GM18868 (cell line): ENCODE data around the gene ADSL.

Experiments used
- ATAC-seq: cut with Tn5 transposase; IDR thresholded peaks from one replicate; pipeline ENCODE4 v1.9.1; 2021; ENCODE audit warnings: mild to moderate bottlenecking, moderate library complexity; ENCODE audit not compliant: unreplicated experiment

ADSL gene

DNA sequence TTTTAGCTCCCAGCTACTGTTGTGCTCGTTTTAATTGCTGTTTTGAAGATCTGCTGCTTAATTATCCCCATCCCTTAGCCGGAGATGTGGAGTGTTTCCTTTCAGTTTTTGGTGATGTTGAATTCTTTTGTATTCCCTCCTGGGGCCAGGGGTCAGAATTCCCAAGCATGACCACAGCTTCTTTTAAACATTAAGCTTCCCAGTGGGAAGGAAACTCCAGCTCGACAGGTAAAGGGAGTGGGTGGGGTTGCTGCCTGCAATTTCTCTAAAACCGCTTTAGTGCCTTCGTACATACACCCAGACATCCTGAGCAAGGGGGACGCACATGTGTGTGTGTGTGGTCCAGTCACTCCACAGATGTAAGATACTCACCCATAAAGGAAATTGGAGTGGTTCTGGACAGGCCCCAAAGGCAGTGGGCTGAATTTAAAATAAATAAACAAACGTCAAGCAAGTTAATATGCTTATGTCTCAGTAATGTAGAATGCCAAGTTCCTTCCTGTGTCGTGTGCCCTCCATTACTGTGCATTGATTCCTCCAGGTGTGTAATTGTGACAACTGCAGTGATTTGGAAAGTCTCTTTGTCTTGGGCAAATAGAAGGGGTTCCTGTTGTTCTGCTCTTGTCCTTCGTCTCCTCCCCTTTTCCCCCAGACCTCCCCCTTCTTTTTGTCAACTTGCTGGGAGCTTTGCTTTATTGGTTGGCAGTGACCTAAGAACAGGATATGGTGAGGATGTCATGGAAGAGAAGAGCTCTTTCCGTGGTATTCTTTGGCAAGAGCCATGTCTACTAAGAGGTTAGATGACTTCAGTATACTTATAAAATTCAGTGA, 19.2 kb upstream of the ADSL start:
- ATAC-seq: no peak

DNA sequence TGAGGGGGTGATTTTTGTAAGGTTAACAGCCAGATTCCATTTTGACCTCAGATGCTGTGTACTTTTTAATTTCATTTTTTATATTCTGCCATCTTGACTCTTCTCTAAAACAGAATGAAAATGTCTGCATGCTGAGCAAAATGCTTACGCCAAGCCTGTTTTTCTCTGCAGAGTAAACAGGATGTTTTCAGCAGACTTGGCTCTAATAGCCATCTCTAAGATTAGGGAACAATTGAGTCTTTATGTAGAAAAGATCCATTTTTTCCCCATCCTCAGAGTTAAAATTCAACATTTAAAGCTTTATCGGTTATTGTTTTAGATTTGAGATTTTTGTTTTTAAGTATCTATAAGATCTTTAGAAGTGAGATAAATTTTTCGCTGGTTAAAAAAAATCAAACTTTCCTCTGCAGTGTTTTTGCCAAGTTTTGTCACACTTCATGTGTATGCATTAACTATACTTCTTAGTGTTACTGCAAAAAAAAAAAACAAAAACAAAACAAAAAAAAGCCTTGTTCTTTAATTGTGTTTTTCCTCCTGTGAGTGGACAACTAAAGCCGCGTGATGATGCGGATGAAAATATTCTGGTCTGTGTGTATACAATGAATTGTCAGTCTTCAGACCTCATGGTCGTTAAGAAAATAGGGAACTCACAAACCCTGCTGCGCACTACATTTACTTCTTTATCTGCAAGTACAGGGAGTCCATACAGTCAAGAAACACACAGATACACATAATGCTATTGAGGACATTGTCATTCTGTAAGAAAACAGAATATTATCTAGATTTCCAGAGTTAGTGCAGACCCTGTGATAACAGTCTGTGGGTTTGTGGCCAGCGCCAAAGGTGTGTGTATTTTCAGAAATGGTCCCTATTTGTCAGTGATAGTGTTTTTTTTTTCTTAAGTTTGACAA, 17.5 kb upstream of the ADSL start:
- no peak for ATAC-seq

DNA sequence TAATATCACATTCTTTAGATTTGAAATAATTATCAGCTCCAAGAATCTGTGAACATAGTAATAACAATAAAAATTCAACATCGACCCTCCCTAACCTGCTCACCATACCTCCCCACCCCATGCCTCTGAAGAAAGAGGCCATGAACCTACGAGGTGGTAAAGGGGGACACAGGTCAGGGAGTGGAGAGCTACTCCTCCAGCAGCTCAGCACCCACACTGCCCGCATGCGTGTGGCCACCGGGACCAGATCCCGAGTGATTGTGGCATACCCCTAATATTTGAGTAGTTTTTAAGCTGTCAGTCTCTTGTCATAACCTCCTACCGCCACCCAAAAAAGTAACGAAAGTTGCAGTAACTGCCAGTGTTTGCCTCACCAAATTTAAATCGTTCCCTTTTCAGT, 16.8 kb upstream of the ADSL start:
- ATAC-seq: no peak

DNA sequence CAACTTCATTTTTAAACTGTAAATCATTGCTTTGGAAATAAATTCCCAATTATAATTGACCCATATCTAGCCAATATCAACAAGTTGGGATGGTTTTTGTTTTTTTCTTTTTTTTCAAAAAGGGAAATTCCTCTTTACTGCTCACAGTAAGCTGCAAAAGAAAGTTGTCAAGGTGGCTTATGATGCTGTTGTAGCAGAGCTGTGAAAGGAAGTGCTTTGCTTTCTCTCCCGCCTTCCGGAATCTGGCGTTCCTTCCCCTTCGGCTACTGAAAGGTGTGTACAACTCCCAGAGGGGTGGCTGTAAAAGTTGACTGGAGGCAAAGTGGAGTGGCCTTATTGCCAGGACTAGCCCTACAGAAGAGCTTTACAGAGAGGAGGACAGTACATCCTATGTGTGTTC, 16.2 kb upstream of the ADSL start:
- ATAC-seq: no peak

- ATAC-seq: no peak
These were observed 15.7 kb upstream of the ADSL start for GRCh38 chr22:40330615-40331014.

GRCh38 chr22:40331706-40332105, 14.6 kb upstream of the ADSL start:
- no peak for ATAC-seq

GRCh38 chr22:40332319-40332781, 13.9 kb upstream of the ADSL start:
- no peak for ATAC-seq

DNA sequence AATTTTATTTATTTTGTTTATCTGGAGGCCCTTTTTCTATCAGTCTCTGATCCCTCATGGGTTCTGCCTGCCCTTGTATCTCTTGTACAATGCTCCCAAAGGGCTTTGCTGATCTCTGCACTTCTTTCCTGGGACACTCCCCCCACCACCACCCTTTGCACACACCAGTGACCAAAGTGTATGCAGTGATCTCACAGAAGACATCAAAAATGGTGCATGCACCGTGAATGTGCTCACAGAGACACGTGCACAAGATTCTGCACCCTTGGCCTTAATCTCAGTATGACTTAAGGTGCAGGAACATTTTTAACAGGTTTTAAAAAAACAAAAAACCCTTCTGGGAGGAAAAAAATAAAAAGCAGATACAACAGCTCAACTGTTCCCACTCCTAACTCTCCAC, 12.2 kb upstream of the ADSL start:
- ATAC-seq: no peak

DNA sequence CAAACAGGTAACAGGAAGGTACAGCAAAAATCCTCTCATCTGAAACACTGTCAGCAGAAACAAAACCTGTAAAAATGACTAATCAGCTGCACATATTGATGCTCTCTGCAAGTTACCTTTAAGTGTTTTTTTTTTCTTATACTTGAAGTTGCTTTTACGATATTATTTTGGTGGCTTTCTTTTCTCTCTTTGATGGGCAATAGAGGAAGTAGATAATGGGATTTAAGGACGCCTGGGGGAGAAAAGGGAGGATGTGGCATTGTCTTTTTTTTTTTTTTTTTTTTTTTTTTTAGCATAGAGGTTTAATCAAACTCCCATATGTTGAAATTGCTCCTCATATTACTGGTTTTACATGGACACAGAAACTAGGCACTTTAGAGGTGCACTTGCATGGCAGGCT, 11.4 kb upstream of the ADSL start:
- ATAC-seq: no peak

- no peak for ATAC-seq
These were observed 10.9 kb upstream of the ADSL start for GRCh38 chr22:40335358-40335757.

DNA sequence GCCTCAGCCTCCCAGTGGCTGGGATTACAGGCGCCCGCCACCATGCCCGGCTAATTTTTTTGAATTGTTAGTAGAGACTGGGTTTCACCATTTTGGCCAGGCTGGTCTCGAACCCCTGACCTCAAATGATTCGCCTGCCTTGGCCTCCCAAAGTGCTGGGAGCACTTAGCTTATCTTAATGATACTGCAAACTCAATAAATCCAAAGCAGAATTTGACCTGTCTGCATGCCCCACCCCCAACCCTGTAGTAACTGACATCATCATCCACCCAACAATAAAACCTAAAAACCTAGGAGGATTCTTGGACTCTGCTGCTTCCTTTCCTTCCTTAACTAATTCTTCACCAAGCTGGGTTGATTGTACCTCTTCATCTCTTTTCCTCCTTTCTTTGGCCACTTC, 6.3 kb upstream of the ADSL start:
- no peak for ATAC-seq

DNA sequence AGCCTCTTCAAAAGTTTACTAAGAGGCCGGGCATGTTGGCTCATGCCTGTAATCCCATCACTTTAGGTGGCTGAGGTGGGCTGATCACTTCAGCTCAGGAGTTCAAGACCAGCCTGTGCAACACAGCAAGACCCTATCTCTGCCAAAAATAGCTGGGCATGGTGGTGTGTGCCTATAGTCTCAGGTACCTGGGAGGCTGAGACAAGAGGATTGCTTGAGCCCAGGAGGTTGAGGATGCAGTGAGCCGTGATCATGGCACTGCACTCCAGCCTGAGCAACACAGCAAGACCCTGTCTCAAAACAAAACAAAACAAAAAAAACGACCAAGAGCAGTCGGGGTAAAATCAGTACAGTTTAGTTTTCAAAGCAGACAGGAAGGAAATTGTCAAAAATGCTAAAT, 4.7 kb upstream of the ADSL start:
- no peak for ATAC-seq

- ATAC-seq: no peak
These were observed 3.8 kb upstream of the ADSL start for GRCh38 chr22:40342521-40342920.

- no peak for ATAC-seq
These were observed 1.0 kb upstream of the ADSL start for GRCh38 chr22:40345271-40345670.

GRCh38 chr22:40345815-40346184, 500 bp upstream of the ADSL start:
- peak; percentile 17 for ATAC-seq

GRCh38 chr22:40347300-40347699, 1.0 kb downstream of the ADSL start:
- no peak for ATAC-seq

DNA sequence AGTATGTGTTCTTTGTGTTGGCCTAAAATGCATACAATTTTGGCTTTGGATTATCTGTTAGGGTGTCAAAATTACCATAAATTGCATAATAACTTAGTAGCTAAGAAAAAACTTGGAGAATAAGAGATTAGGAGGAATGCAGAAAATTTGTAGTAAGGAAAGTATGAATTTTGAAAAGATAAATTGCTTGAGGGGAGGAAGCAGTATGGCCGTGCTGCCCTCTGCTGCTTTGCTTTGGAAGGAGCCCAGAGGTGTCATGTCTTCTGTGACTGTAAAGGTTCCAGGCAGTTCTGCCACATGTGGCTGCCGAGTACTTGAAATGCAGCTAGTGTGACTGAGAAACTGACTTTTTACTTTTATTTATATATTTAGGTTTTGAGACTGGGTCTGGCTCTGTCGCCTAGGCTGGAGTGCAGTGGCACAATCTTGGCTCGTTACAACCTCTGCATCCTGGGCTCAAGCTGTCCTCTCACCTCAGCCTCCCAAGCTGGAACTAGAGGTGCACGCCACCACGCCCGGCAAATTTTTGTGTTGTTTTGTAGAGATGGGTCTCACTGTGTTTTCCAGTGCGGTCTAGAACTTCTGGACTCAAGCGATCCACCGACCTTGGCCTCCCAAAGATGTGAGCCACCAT, 1.8 kb downstream of the ADSL start:
- ATAC-seq: no peak

- ATAC-seq: no peak
These were observed 6.5 kb downstream of the ADSL start for GRCh38 chr22:40352763-40353162.

GRCh38 chr22:40361100-40361499, 14.8 kb downstream of the ADSL start:
- no peak for ATAC-seq

- ATAC-seq: no peak
These were observed 16.8 kb downstream of the ADSL start for GRCh38 chr22:40363059-40363458.

DNA sequence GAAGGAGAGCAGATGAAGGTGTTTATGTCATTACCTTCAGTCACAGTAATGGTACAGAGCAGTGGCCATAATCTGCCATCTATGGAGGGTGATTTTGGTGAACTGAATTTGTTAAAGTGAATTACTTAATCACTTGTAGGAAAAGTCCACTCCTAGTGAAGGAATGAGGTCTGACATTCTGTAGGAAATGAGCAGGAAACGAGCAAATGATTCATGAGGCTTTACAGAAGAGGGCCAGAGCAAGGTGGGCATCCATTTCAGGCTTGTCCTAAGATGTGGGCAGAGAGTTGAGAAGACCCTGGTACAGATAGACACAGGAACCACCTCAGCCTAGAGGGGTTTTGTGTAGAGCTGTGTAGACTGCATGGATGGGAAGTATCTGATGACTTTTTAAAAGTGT, 18.1 kb downstream of the ADSL start:
- no peak for ATAC-seq

DNA sequence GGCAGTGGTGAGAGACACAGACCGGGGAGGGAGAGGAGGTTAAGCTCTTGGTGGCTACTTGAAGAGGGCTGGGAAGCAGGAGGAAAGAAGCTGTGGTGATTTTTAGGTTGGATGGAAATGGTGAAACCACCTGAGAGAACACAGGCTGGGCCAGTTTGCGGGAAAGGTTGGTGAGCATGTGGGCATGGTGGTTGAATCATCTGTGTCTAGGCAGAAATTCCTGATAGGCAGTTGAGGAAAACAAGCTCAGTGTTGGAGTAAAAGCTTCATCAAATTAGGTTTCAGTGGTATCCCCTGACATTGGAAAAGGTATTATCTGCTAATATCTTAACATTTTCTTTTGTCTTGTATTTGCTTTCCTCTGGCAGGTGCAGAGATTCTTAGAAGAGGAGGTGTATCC, 19.8 kb downstream of the ADSL start:
- ATAC-seq: no peak
